Measurements from ENCODE around the gene C2orf80. TPM values are rescaled to one million over a fixed set of nuclear protein-coding genes. Genes with fewer than 3 reads are reported as not detected.
"Not testable (repeated sequence)": the region's sequence is repeated elsewhere in the genome, so short reads cannot be mapped to it uniquely, and the experiment has no call there.

C2orf80 gene
- not detected for polyA plus RNA-seq (ENCODE audit: low read depth in 6 of 6)

GRCh38 chr2:208189810-208190503, at the start of gene C2orf80:
Gene C2orf80 (minus strand): TSS chr2:208190030. CDS start chr2:208186986, 3,044 bp downstream.
- no peaks in the 10 kb centered on the region for H3K9me3 Mint-ChIP-seq
- H3K36me3 Mint-ChIP-seq, result no peaks in the 10 kb centered on the region
- H3K27ac Mint-ChIP-seq, result no peak within 1 kb of the TSS
- no peak within 1 kb of the TSS for H3K4me3 Mint-ChIP-seq
- no peak for ATAC-seq (ENCODE audit: low read depth in 2 of 2)
- H3K27me3 Mint-ChIP-seq, result peaks cover 0 to 10% (median 5%) of the 10 kb centered on the region in 3 donors
- DNase-seq, result no peak
- no peaks in the 10 kb centered on the region for H3K4me1 Mint-ChIP-seq

DNA sequence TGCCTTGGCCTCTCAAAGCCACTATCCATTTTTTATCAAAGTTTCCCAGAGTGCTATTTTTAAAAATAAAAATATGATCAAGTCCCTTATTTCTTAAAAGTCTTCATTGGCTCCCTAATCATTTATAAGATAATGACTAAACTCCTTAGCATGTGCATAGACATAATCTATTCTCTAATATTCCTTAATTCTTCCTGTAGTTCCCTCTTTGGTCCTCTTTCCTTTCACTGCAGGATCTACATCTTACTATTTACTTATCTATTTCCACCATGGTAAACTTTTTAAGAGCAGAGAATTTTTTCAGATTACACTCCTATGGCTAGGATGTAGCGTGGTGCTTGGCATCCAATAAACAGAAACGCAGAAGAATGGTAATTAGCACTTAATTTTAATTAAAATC, 46.0 kb upstream of the C2orf80 start:
- peaks cover 12 to 29% (median 16%) of the 10 kb centered on the region in 7 donors for H3K9me3 Mint-ChIP-seq
- no peak overlapping the region for H3K4me3 Mint-ChIP-seq
- no peaks in the 10 kb centered on the region for H3K27me3 Mint-ChIP-seq
- no peaks in the 10 kb centered on the region for H3K4me1 Mint-ChIP-seq
- H3K27ac Mint-ChIP-seq, result peak overlapping the region in 1 of 6 donors; percentile 43
- H3K36me3 Mint-ChIP-seq, result peaks cover 39 to 56% of the 10 kb centered on the region in 2 donors
- DNase-seq (no peak), ATAC-seq (ENCODE audit: low read depth in 2 of 2) (no peak)

DNA sequence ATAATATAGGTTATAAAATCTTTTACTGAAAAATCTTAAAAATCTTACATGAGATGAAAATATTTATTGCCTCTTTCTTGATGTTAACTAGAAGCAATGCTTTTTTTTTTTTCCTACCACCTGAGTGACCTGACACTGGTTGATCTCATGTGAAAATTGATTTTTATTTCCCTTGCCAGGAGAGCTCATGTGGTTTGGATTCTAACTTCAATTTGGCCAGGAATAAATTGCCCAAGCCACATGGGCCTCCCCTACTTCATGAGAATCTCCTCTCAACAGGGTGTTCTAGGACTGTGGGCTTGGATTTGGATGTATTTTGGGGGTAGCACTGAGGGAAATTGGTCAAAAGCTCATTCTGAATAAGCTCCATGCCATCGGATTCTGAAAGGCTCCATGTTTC, 45.0 kb upstream of the C2orf80 start:
- no peaks in the 10 kb centered on the region for H3K27me3 Mint-ChIP-seq

GRCh38 chr2:208228476-208228875, 38.6 kb upstream of the C2orf80 start:
- peaks cover 7 to 36% (median 14%) of the 10 kb centered on the region in 7 donors for H3K9me3 Mint-ChIP-seq
- no peak for DNase-seq
- no peak overlapping the region for H3K27ac Mint-ChIP-seq
- no peaks in the 10 kb centered on the region for H3K27me3 Mint-ChIP-seq
- ATAC-seq (ENCODE audit: low read depth in 2 of 2), result no peak
- no peak overlapping the region for H3K4me3 Mint-ChIP-seq
- peaks cover 10% of the 10 kb centered on the region in 2 donors for H3K36me3 Mint-ChIP-seq
- H3K4me1 Mint-ChIP-seq, result no peaks in the 10 kb centered on the region

More for the DNA sequence above, 45.0 kb upstream of the C2orf80 start:
- ATAC-seq (ENCODE audit: low read depth in 2 of 2) (no peak), DNase-seq (no peak)
- H3K36me3 Mint-ChIP-seq, result peaks cover 37 to 48% of the 10 kb centered on the region in 2 donors
- H3K4me1 Mint-ChIP-seq, result no peaks in the 10 kb centered on the region
- peaks cover 12 to 37% (median 16%) of the 10 kb centered on the region in 7 donors for H3K9me3 Mint-ChIP-seq
- H3K4me3 Mint-ChIP-seq, result no peak overlapping the region
- H3K27ac Mint-ChIP-seq, result no peak overlapping the region

DNA sequence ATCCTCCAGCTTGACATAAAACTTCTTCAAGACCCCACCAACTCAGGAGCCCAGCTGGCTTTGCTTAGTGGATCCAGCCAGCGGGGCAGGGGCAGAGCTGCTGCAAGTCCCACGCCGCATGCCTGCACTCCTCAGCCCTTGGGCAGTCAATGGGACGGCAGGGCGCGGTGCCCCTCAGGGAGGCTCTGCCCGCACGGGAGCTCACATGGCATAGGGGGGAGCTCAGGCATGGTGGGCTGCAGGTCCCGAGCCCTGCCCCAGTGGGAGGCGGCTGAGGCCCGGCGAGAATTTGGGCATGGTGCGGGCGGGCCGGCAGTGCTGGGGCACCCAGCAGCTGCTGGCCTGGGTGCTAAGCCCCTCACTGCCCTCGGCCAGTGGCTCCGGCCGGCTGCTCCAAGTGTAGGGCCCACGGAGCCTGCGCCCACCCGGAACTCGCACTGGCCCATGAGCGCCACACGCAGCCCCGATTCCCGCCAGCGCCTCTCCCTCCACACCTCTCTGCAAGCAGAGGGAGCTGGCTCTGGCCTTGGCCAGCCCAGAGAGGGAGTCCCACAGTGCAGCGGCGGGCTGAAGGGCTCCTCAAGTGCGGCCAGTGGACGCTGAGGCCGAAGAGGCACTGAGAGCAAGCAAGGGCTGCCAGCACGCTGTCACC, 37.9 kb upstream of the C2orf80 start:
- H3K27me3 Mint-ChIP-seq, result no peaks in the 10 kb centered on the region
- H3K36me3 Mint-ChIP-seq, result peaks cover 10% of the 10 kb centered on the region in 2 donors
- H3K4me3 Mint-ChIP-seq, result no peak overlapping the region
- ATAC-seq (ENCODE audit: low read depth in 2 of 2), result no peak
- no peak overlapping the region for H3K27ac Mint-ChIP-seq
- no peak for DNase-seq
- H3K9me3 Mint-ChIP-seq, result peaks cover 7 to 33% (median 14%) of the 10 kb centered on the region in 7 donors
- no peaks in the 10 kb centered on the region for H3K4me1 Mint-ChIP-seq

- H3K4me3 Mint-ChIP-seq, result no peak overlapping the region
- ATAC-seq (ENCODE audit: low read depth in 2 of 2) (no peak), DNase-seq (no peak)
- no peaks in the 10 kb centered on the region for H3K36me3 Mint-ChIP-seq
- no peaks in the 10 kb centered on the region for H3K4me1 Mint-ChIP-seq
- no peak overlapping the region for H3K27ac Mint-ChIP-seq
- H3K9me3 Mint-ChIP-seq, result peaks cover 3 to 13% (median 8%) of the 10 kb centered on the region in 7 donors
- peaks cover 0 to 5% (median 0%) of the 10 kb centered on the region in 3 donors for H3K27me3 Mint-ChIP-seq
Measured at GRCh38 chr2:208224802-208225201, 35.0 kb upstream of the C2orf80 start.

DNA sequence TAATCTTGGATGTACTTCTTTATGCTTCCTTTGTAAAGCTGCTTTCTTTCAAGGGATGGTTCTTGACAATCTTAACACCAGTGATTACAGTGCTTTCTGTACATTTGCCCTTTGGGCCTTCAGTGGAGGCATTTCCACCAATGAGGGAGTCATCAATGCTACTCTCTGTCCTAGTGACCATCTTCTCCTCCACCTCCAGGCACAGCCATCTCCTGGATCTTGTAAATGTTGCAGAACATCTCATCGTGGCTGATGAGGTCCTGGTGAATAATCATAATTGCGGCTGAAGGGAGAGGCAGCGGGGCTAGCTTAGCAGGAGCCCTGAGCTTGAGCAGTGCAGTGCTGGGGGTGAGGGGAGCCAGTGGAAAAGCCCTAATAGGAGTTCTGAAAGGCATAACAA, 32.5 kb upstream of the C2orf80 start:
- no peak overlapping the region for H3K27ac Mint-ChIP-seq
- H3K4me1 Mint-ChIP-seq, result no peaks in the 10 kb centered on the region
- no peaks in the 10 kb centered on the region for H3K36me3 Mint-ChIP-seq
- ATAC-seq (ENCODE audit: low read depth in 2 of 2) (no peak), DNase-seq (no peak)
- H3K27me3 Mint-ChIP-seq, result peaks cover 0 to 10% (median 0%) of the 10 kb centered on the region in 3 donors
- peaks cover 4 to 12% (median 8%) of the 10 kb centered on the region in 7 donors for H3K9me3 Mint-ChIP-seq
- no peak overlapping the region for H3K4me3 Mint-ChIP-seq

- not testable (repeated sequence) for DNase-seq; ATAC-seq (ENCODE audit: low read depth in 2 of 2); H3K27ac Mint-ChIP-seq; H3K4me1 Mint-ChIP-seq; H3K27me3 Mint-ChIP-seq; H3K36me3 Mint-ChIP-seq; H3K4me3 Mint-ChIP-seq
- H3K9me3 Mint-ChIP-seq, result peaks cover 4 to 12% (median 8%) of the 10 kb centered on the region in 7 donors
Measured at GRCh38 chr2:208221873-208222272, 32.0 kb upstream of the C2orf80 start.

GRCh38 chr2:208210688-208211451, 21.0 kb upstream of the C2orf80 start:
- ATAC-seq (ENCODE audit: low read depth in 2 of 2), result no peak
- H3K36me3 Mint-ChIP-seq, result no peaks in the 10 kb centered on the region
- H3K27ac Mint-ChIP-seq, result no peak overlapping the region
- H3K4me3 Mint-ChIP-seq, result no peak overlapping the region
- H3K9me3 Mint-ChIP-seq, result no peaks in the 10 kb centered on the region
- no peak for DNase-seq
- no peaks in the 10 kb centered on the region for H3K4me1 Mint-ChIP-seq
- no peaks in the 10 kb centered on the region for H3K27me3 Mint-ChIP-seq

DNA sequence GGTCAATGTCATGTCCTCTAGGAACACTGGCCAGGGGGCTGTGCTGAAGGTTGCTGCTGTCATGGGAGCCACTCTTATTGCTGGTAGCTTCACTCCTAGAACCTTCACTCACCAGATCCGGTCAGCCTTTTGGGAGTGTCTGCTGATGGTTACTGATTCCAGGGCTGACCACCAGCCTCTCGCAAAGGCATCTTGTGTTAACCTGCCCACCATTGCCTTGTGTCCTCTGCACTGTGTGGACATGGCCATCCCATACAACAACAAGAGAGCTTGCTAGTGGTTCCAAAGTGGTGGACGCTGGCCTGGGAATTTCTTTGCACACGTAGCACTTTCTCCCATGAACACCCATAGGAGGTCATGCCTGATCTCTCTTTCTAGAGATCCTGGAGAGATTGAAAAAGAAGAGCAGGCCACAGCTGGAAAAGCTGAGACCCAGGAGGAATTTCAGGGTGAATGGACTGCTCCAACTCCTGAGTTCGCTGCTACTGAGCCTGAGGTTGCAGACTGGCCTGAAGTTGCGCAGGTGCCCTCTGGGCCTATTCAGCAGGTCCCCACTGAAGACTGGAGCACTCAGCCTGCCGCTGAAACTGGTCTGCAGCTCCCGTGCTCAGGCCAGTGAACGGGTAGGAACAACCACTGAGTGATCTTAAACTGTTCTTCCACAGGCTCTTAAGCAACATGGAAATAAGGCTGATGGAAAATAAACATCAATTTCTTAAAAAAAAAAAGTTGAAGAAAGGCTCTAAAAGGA, 18.7 kb upstream of the C2orf80 start:
- Mint-ChIP-seq H3K27me3 (no peaks in the 10 kb centered on the region), H3K4me1 (no peaks in the 10 kb centered on the region), H3K9me3 (no peaks in the 10 kb centered on the region), H3K4me3 (no peak overlapping the region), H3K27ac (no peak overlapping the region), H3K36me3 (no peaks in the 10 kb centered on the region)
- DNase-seq (no peak), ATAC-seq (ENCODE audit: low read depth in 2 of 2) (no peak)

DNA sequence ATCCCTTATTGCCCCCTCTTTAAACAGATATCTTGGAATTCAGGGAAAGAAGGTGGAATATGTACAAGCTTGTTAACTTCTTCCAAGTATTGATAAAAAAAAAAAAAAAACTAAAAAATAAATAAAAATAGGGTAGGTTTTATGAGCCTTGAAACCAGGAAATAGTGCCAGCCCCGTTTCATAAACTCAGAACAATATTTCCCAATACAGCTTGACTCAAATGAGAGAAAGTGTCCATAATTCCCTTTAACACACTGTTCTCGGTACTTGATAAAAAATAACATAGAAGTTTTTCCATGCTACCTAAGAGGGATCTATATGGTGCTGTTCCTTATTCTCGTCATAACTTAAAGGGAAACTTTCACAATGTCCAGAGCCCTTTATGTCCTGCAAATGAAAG, 17.9 kb upstream of the C2orf80 start:
- H3K9me3 Mint-ChIP-seq, result no peaks in the 10 kb centered on the region
- H3K27me3 Mint-ChIP-seq, result no peaks in the 10 kb centered on the region
- ATAC-seq (ENCODE audit: low read depth in 2 of 2) (no peak), DNase-seq (no peak)
- H3K4me3 Mint-ChIP-seq, result no peak overlapping the region
- no peaks in the 10 kb centered on the region for H3K4me1 Mint-ChIP-seq
- no peaks in the 10 kb centered on the region for H3K36me3 Mint-ChIP-seq
- H3K27ac Mint-ChIP-seq, result no peak overlapping the region

- Mint-ChIP-seq H3K27ac (no peak overlapping the region), H3K4me1 (no peaks in the 10 kb centered on the region), H3K36me3 (no peaks in the 10 kb centered on the region), H3K9me3 (no peaks in the 10 kb centered on the region), H3K27me3 (no peaks in the 10 kb centered on the region), H3K4me3 (no peak overlapping the region)
- DNase-seq (no peak), ATAC-seq (ENCODE audit: low read depth in 2 of 2) (no peak)
Measured at GRCh38 chr2:208204166-208204565, 14.3 kb upstream of the C2orf80 start.

DNA sequence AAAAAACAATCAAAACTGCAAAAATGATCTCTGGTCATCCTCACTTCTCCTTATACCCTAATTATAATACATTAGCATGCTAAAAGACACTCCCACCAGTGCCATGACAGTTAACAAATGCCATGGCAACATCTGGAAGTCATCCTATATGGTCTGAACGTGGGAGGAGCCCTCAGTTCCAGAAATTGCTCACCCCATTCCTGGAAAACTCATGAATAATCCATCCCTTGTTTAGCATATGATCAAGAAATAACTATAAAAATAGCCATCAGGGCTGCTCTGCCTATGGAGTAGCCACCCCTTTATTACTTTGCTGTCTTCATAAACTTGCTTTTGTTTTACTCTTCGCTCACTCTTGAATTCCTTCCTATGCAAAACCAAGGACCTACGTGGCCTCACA, 5.7 kb upstream of the C2orf80 start:
- Mint-ChIP-seq H3K9me3 (peaks cover 0 to 2% (median 0%) of the 10 kb centered on the region in 7 donors), H3K4me3 (no peak overlapping the region), H3K4me1 (no peaks in the 10 kb centered on the region), H3K36me3 (no peaks in the 10 kb centered on the region), H3K27ac (no peak overlapping the region), H3K27me3 (peaks cover 0 to 1% (median 0%) of the 10 kb centered on the region in 3 donors)
- no peak for DNase-seq
- no peak for ATAC-seq (ENCODE audit: low read depth in 2 of 2)
